ENCODE results near the gene TGFBR2.

Gene TGFBR2

DNA sequence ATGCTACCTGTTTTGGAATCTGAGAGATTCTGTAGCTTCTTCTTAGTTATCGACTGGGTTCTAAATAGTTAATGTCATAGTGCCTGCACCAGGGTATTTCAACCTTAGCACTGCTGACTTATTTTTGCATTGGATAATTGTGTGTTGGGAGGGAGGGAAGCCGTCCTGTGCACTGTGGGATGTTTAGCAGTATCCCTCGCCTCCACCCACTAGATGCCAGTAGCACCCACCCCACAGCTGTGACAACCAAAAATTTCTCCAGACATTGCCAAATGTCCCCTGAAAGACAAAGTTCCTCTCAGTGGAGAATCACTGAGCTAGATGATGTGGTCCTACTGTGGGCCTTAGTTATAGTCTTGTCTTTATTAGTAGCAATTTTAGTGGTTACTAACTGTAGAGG lies 88.3 kb downstream of the TGFBR2 start:
- TF ChIP-seq, protein P1, sequence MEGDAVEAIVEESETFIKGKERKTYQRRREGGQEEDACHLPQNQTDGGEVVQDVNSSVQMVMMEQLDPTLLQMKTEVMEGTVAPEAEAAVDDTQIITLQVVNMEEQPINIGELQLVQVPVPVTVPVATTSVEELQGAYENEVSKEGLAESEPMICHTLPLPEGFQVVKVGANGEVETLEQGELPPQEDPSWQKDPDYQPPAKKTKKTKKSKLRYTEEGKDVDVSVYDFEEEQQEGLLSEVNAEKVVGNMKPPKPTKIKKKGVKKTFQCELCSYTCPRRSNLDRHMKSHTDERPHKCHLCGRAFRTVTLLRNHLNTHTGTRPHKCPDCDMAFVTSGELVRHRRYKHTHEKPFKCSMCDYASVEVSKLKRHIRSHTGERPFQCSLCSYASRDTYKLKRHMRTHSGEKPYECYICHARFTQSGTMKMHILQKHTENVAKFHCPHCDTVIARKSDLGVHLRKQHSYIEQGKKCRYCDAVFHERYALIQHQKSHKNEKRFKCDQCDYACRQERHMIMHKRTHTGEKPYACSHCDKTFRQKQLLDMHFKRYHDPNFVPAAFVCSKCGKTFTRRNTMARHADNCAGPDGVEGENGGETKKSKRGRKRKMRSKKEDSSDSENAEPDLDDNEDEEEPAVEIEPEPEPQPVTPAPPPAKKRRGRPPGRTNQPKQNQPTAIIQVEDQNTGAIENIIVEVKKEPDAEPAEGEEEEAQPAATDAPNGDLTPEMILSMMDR (IDR thresholded peaks at IDR 0.05; ENCODE audit: low read depth, low read length): no peak
- DNase-seq (ENCODE audit: low read depth in 2 of 2): no peak
- no peak overlapping the region for H3K4me3 ChIP-seq (replicated peaks in 1 of 2; ENCODE audit: low read depth in 2 of 2, low read length in 2 of 2)

DNA sequence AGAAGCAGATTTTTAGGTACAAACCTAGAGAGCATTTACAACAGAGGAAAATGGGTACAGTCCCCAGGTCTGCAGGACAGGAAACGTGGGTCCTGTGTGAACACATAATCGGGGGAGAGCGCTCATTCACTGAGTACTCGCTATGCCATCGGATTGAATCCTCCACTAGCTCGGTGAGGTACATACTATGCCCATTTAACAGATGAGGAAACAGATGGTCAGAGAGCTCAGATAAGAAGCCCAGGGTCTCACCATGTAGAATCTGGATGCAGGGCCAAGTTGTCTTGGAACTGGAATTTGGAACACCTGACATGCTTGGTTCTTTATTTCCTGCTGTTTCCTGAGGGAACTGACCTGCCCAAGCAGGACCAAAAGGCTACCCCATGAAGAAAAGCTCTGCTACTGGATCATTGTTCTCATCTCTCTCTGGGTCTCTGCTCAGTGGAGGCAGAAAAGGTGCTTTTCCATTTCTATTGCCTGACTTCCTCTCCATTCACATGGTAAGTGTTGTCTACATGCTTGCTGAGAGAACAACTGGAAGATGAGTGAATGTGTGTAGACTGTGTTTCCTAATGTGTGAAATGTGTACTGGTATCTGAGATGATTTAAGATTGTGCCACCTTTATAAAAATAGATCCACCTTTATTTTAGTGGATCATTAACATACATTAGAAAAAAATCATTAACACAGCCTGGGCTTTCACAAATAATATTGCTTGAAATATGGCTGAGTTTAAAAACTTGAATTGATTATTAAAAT lies 89.1 kb downstream of the TGFBR2 start:
- no peak overlapping the region for H3K4me3 ChIP-seq (replicated peaks in 1 of 2; ENCODE audit: low read depth in 2 of 2, low read length in 2 of 2)
- TF ChIP-seq, protein P1 (IDR thresholded peaks at IDR 0.05; ENCODE audit: low read depth, low read length): no peak

DNA sequence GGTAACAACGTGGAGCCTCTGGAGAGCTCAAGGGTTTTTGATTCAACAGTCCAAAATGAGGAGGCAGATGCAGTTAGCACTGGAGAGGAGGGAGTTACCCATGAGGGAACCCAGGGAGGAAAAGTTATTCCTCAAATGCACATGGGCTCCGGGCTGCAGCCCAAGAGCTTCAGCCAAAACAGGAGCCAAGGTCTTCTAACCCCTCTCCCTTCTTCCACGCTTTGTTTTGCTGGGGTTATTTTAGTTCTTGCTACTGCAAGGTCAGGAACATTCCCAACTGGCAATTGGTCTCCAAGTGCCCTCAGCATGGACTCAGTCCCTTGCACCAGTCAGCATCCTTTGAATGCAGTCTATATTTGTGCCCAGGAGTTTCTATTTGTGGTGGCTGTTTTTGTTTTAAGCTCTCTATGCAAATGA lies 90.0 kb downstream of the TGFBR2 start:
- H3K4me3 ChIP-seq (replicated peaks in 1 of 2; ENCODE audit: low read depth in 2 of 2, low read length in 2 of 2): no peak overlapping the region
- DNase-seq (ENCODE audit: low read depth in 2 of 2): peak in 1 of 2 donors; percentile 72
- TF ChIP-seq, protein P1 (IDR thresholded peaks at IDR 0.05; ENCODE audit: low read depth, low read length): no peak

More for the DNA sequence above, 89.1 kb downstream of the TGFBR2 start:
- DNase-seq (ENCODE audit: low read depth in 2 of 2): no peak

DNA sequence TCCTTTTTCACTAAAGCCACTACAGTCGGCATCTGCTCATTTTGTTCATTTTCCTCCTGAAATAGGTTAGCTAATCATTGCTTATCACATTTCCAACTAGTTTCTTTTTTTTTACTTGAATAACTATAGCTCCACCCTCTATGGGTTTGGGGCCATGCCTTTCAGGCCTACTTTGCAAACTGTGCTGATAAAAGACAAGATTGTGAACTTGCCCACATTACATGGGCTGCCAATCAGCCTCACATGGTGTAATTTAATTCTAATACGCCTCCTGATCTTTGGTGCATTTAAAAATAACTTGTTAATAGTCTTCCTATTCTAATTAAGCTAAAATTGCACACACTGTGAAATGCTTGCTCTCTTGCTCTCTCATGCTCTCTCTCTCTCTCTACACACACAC lies 90.5 kb downstream of the TGFBR2 start:
- TF ChIP-seq, protein P1 (IDR thresholded peaks at IDR 0.05; ENCODE audit: low read depth, low read length): no peak

DNA sequence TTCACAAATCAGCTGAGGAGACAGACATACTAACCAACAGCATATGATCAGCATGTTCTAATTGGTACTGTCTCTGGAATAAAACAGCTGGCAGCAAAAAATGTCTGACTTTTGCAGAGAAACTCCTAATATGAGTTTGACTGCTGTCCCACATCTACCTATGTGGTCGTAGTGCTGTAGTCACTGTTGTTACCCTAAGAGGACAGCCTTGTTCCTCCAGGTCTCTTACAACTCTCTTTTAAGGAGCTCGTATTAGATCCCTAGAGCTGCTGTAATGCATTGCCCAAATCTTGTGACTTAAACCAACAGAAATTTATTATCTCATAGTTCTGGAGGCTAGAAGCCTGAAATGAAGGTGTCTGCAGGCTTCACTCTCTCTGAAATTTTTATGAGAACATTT lies 92.1 kb downstream of the TGFBR2 start:
- H3K4me3 ChIP-seq (replicated peaks in 1 of 2; ENCODE audit: low read depth in 2 of 2, low read length in 2 of 2): no peak overlapping the region
- TF ChIP-seq, protein P1 (IDR thresholded peaks at IDR 0.05; ENCODE audit: low read depth, low read length): no peak
- no peak for DNase-seq (ENCODE audit: low read depth in 2 of 2)

More for the DNA sequence above, 90.5 kb downstream of the TGFBR2 start:
- H3K4me3 ChIP-seq (replicated peaks in 1 of 2; ENCODE audit: low read depth in 2 of 2, low read length in 2 of 2): no peak overlapping the region
- DNase-seq (ENCODE audit: low read depth in 2 of 2): no peak

DNA sequence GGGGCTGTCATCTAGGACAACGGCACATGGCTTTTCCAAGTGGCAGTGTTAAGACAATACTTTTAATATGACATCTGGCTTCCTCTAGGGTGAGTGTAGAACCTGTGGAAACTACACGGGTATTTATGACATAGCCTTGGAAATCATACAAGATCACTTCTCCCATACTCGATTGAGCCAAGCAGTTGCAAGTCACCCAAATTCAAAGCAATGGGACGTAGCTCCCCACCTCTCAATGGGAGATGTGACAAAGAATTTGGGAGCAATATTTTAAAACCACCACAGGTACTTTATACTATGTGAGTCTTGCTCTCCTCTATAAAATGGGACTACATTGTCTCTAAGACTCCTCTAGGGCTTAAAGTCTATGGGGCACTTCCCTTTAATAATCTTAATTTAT lies 93.5 kb downstream of the TGFBR2 start:
- TF ChIP-seq, protein P1 (IDR thresholded peaks at IDR 0.05; ENCODE audit: low read depth, low read length): no peak
- no peak overlapping the region for H3K4me3 ChIP-seq (replicated peaks in 1 of 2; ENCODE audit: low read depth in 2 of 2, low read length in 2 of 2)
- DNase-seq (ENCODE audit: low read depth in 2 of 2): no peak

Measured in cardiac fibroblast (primary cell).